ACHN (cell line): Measurements from ENCODE around the gene CPT1C.

Source experiments
- DNase-seq: peaks from one replicate; pipeline ENCODE4 v3.0.0-alpha.2; 2015
- in situ Hi-C: cut with HindIII; loops from 2 replicates; pipeline ENCODE4 v1.10.0; 2017; ENCODE audit warnings: low sequenced_read_pairs, low pct_ligation_motif_present, low pct_unique_long_range_greater_than_20kb

The CPT1C gene

DNA sequence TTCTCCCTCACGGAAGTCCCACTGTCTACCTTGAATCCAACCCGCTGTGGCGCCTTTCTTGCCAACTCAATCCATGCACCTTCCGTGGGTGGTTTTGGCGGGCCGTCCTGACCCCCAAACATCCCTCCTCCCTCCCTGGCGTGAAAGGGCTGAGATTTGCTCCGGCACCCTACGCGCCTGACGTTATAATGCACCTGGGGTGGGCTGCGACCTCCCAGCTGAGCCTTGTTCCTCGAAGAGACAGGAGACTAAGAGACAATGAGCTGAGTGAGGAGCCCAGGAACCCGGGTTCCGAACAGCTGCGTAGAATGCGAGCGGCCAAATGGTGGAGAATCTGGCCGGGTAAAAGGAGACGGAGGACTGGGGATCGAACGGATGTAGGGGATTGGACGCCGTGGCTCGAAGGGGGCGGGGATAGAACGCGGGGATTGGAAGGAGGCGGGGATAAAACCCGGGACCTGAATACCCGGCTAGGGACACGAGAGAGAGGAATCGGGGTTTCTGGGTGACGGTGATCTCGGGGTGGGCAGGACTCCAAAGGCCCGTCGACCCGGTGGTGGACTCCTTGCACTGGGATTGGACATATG, at the start of gene CPT1C:
TSS of gene CPT1C (plus strand) at position 461 of the 587 bp plus-strand sequence. CDS start 1,137 bp downstream, outside the sequence.
- DNase-seq: no peak
- in situ Hi-C loops: no loop called here

DNA sequence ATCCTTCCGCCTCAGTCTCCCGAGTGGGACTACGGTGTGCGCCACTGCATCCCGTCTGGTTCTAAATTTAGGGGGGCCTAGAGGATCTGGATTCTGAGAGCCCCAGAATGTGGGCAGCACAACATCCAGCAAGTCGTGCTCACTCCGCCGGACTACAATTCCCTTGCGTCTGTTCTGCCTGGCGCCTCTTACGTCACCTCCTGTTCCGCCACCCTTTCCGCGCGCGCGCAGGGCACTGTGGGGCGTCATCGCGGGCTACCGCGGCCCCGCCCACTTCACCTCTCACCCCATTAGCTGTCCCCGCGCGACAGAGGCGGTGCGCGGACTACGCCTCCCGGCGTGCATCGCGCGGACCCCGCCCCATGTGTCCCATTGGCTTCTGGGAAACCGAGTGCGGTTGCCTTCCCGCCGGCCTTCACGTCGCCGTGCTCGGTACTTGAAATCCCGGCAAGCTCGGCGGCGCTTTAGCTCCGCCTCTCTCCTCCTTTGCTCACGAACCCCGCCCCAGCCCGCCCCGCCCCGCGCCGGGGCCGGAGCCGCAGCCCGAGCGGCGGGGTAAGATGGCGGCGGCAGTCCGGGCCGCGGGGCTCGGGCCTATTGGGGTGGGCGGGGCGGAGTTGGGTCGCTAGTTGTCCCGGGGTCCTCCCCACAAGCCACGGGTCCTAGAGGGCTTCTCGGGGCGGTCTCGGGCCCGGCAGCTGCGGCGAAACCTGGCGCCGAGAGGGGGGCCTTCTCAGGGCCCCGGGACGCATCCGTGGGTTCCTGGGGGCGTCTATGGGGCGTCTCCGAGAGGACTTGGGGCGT, 49.0 kb upstream of the CPT1C start, which contains the start of gene SCAF1:
TSS of gene SCAF1 (plus strand) at position 522 of the 804 bp plus-strand sequence. CDS start 2,818 bp downstream, outside the sequence.
- peak; percentile 97 for DNase-seq
- in situ Hi-C loops: no loop called here

- DNase-seq: no peak
Observed at GRCh38 chr19:49642492-49643035, 48.4 kb upstream of the CPT1C start.

DNA sequence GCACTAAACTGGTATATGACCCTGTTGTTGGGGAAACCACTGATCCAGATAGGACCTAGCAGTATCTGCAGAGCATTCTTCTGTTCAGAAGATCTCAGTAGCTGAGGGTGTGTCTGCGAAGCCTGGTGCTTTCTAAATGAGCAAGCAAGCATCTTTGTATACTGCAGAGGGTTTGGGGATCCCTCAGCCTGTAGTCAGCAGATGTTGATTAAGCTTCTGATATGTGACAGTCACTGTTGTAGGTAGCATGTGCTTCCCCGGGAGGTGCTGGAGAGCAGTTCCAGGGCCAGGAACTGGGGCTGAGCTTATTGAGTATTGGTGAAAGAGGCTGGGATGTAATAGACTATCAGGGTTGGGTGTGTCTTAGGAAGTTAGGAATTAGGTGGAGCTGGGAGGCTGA, 47.5 kb upstream of the CPT1C start:
- in situ Hi-C loops: no loop called here
- DNase-seq: no peak

More at GRCh38 chr19:49642492-49643035, 48.4 kb upstream of the CPT1C start:
- in situ Hi-C loops: no loop called here

GRCh38 chr19:49645592-49645991, 45.3 kb upstream of the CPT1C start:
- in situ Hi-C loops: no loop called here

GRCh38 chr19:49645995-49646394, 44.9 kb upstream of the CPT1C start:
- in situ Hi-C loops: no loop called here

More at GRCh38 chr19:49645592-49645991, 45.3 kb upstream of the CPT1C start:
- DNase-seq: no peak

GRCh38 chr19:49646586-49646985, 44.3 kb upstream of the CPT1C start:
- no peak for DNase-seq
- in situ Hi-C loops: no loop called here

More at GRCh38 chr19:49645995-49646394, 44.9 kb upstream of the CPT1C start:
- no peak for DNase-seq

GRCh38 chr19:49651029-49651819, 39.7 kb upstream of the CPT1C start:
- in situ Hi-C loops: no loop called here
- no peak for DNase-seq

- no peak for DNase-seq
- in situ Hi-C loops: no loop called here
Observed at GRCh38 chr19:49651820-49652550, 38.9 kb upstream of the CPT1C start.

DNA sequence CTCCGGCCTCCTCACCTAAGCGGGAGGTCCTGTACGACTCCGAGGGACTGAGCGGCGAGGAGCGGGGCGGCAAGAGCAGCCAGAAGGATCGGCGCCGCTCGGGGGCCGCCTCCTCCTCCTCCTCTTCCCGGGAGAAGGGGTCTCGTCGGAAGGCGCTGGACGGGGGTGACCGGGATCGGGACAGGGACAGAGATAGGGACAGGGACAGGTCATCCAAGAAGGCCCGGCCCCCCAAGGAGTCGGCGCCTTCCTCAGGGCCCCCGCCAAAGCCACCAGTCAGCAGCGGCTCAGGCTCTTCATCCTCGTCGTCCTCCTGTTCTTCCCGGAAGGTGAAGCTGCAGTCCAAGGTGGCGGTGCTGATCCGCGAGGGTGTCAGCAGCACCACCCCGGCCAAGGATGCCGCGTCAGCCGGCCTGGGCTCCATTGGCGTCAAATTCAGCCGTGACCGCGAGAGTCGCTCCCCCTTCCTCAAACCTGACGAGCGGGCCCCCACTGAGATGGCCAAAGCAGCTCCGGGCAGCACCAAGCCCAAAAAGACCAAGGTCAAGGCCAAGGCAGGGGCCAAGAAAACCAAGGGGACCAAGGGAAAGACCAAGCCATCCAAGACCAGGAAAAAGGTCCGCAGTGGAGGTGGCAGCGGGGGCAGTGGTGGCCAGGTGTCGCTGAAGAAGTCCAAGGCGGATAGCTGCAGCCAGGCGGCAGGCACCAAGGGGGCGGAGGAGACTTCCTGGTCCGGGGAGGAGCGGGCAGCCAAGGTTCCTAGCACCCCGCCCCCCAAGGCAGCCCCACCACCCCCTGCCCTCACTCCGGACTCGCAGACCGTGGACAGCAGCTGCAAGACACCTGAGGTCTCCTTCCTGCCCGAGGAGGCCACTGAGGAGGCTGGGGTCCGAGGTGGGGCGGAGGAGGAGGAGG, 38.1 kb upstream of the CPT1C start:
- in situ Hi-C loops: no loop called here

GRCh38 chr19:49653466-49653806, 37.5 kb upstream of the CPT1C start:
- in situ Hi-C loops: no loop called here

More for the DNA sequence above, 38.1 kb upstream of the CPT1C start:
- no peak for DNase-seq

GRCh38 chr19:49654581-49654980, 36.3 kb upstream of the CPT1C start:
- DNase-seq: no peak
- in situ Hi-C loops: no loop called here

More at GRCh38 chr19:49653466-49653806, 37.5 kb upstream of the CPT1C start:
- DNase-seq: no peak

DNA sequence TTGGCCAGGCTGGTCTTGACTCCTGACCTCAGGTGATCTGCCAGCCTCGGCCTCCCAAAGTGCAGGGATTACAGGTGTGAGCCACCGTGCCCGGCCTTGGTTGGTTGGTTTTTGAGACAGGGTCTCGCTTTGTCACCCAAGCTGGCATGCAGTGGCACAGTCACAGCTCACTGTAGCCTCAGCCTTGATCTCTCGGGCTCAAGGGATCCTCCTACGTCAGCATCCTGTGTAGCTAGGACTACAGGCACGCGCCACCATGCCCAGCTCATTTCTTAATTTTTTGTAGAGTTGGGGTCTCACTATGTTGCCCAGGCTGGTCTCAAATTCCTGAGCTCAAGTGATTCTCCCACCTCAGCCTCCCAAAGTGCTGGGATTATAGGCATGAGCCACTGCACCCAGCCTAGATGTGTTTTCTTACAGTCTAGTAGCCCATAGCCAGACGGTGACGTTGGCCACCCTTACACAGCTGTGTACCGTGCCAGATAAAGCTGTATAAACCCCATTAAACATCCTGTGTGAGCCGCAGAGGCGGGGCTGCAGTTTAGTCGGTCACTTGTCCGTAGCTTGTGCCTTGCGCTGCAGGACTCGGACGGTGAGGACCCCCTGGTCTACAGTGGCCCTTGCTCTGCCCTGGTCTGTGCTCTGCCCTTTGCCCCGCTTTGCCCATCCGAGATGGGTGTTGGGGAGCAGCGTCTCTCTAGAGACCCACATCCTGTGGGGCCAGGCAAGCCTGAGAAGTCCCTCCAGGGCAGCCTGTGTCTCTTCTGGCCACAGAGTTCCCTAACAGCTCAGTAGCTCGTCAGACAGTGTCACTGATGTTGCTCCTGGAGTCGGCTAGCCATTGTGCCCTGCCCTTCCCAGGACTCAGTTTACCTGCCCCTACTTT, 35.1 kb upstream of the CPT1C start:
- in situ Hi-C loops: no loop called here
- DNase-seq: no peak

GRCh38 chr19:49656456-49657109, 34.3 kb upstream of the CPT1C start:
- no peak for DNase-seq
- in situ Hi-C loops: no loop called here

GRCh38 chr19:49657493-49658138, 33.3 kb upstream of the CPT1C start:
- in situ Hi-C loops: no loop called here
- DNase-seq: no peak

DNA sequence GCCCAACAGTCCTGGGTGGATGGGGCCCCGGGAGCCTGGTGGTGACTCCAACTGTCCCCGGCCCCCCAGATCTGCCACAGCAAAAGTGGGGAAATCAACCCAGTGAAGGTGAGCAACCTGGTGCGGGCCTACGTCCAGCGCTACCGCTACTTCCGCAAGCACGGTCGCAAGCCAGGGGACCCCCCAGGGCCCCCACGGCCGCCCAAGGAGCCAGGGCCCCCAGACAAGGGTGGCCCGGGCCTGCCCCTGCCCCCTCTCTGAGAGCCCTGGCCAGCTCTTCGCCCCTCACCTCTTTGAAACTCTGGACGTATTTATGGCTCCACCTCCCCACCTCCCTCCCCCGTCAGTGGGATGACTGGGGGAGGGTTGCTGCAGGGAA, 32.8 kb upstream of the CPT1C start:
- DNase-seq: no peak
- in situ Hi-C loops: no loop called here
